A549 treated with dexamethasone at 1 μM for 4 hours (cell line): ENCODE results near the gene ZNF850. TPM values are rescaled to one million over a fixed set of nuclear protein-coding genes. Genes with fewer than 3 reads are reported as not detected.

ENCODE experiments used
- total RNA-seq: library from RNA; stranded (reverse); fragments of 200-300 nt; extraction: Qiagen RNA extraction; gene quantifications from 5 replicates; pipeline ENCODE4 v1.2.3, GENCODE V29; 2022

The ZNF850 gene
- 0.41 to 0.79 TPM (median 0.62 TPM) in 5 replicates for total RNA-seq

GRCh38 chr19:36772311-36773222 is at the start of gene ZNF850:
Gene ZNF850 (minus strand): TSS chr19:36772807. CDS start chr19:36762606, 10,201 bp downstream.

GRCh38 chr19:36687214-36688056 is 85.2 kb downstream of the ZNF850 start, which contains the start of gene ZNF567:
Gene ZNF567 (plus strand): TSS chr19:36687612. CDS start chr19:36694868, 7,256 bp downstream.

Other genes with a start within 250 kb of the ZNF850 start
- 6.6 to 11.2 TPM (median 8.3 TPM) in 5 replicates for gene ZNF260, start 244.5 kb downstream of the ZNF850 start, total RNA-seq
- gene ZNF529, start 199.5 kb downstream of the ZNF850 start, total RNA-seq, result 2.1 to 3.2 TPM (median 2.5 TPM) in 5 replicates
- 0.05 to 0.07 TPM (median 0.06 TPM) in 4 of 5 replicates, not detected in the other for gene ZNF382, start 167.5 kb downstream of the ZNF850 start, total RNA-seq
- gene ZNF461, start 106.0 kb downstream of the ZNF850 start, total RNA-seq, result 5.7 to 8.6 TPM (median 6.2 TPM) in 5 replicates
- 9.0 to 9.8 TPM (median 9.7 TPM) in 5 replicates for gene ZNF567, start 85.2 kb downstream of the ZNF850 start, total RNA-seq
- 0.15 to 0.59 TPM (median 0.25 TPM) in 5 replicates for gene ZNF790, start 65.6 kb upstream of the ZNF850 start, total RNA-seq
- 0.06 to 0.27 TPM (median 0.10 TPM) in 5 replicates for gene ZNF345, start 78.1 kb upstream of the ZNF850 start, total RNA-seq
- 0.31 to 0.73 TPM (median 0.37 TPM) in 5 replicates for gene ZNF829, start 143.5 kb upstream of the ZNF850 start, total RNA-seq
- gene ZNF568, start 143.5 kb upstream of the ZNF850 start, total RNA-seq, result 0.84 to 1.2 TPM (median 1.1 TPM) in 5 replicates